ENCODE measurements around the gene LNX2. TPM values are rescaled to one million over a fixed set of nuclear protein-coding genes. Genes with fewer than 3 reads are reported as not detected.

LNX2 gene
- total RNA-seq, 2 experiments from 2014 or later, result 4.5 to 4.6 TPM

DNA sequence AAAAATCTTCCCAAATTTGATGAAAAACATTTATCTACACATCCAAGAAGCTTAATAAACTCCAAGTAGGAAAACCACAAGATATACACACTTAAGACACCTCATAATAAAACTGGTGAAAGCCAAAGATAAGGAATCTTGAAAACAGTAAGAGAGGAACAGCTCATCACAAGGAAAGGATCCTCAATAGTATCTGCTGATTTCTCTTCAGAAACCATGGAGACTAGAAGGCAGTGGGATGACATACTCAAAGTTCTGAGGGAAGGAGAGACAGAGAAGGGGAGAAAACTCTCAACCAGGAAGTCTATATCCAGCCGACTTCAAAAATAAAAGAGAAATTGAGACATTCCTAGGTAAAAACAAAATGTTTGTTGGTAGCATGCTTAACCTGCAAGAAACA is 45.7 kb downstream of the LNX2 start:
- Mint-ChIP-seq H3K36me3 (ENCODE audit: low read depth) (peaks cover 13% of the 10 kb centered on the region), H3K27me3 (no peaks in the 10 kb centered on the region), H3K4me3 (no peak overlapping the region), H3K27ac (no peak overlapping the region), H3K4me1 (ENCODE audit: low read depth) (peaks cover 18% of the 10 kb centered on the region), H3K9me3 (no peaks in the 10 kb centered on the region)
- ATAC-seq, result no peak
- ChIA-PET CTCF (no interaction called here), POLR2A (no interaction called here)
- intact Hi-C loops (cut with micrococcal nuclease), result no loop called here
- no peak for DNase-seq
- TF ChIP-seq, protein P1, sequence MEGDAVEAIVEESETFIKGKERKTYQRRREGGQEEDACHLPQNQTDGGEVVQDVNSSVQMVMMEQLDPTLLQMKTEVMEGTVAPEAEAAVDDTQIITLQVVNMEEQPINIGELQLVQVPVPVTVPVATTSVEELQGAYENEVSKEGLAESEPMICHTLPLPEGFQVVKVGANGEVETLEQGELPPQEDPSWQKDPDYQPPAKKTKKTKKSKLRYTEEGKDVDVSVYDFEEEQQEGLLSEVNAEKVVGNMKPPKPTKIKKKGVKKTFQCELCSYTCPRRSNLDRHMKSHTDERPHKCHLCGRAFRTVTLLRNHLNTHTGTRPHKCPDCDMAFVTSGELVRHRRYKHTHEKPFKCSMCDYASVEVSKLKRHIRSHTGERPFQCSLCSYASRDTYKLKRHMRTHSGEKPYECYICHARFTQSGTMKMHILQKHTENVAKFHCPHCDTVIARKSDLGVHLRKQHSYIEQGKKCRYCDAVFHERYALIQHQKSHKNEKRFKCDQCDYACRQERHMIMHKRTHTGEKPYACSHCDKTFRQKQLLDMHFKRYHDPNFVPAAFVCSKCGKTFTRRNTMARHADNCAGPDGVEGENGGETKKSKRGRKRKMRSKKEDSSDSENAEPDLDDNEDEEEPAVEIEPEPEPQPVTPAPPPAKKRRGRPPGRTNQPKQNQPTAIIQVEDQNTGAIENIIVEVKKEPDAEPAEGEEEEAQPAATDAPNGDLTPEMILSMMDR (IDR thresholded peaks at IDR 0.05), result no peak

DNA sequence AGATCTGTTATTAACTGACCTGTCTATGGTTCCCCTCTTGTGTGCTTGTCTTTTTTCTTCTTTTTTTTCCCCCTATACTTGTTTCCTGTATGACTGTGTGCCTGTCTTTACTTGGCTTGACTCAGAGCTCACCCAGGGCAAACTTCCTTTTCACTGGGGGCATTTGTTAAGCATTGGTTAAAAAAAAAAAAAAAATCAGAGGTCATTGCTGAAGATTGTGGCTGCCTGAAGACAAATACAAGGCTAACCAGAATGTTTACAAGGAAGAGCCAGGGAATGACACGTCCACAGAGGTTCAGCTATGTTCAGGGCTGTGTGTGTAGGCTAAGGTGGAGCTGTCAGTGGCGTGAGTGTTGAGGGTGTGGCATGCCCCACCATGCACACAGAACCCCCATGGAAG is 47.1 kb downstream of the LNX2 start:
- TF ChIP-seq, protein P1 (IDR thresholded peaks at IDR 0.05), result no peak
- Mint-ChIP-seq H3K4me1 (ENCODE audit: low read depth) (peaks cover 18% of the 10 kb centered on the region), H3K27me3 (no peaks in the 10 kb centered on the region), H3K27ac (peak overlapping the region; percentile 51), H3K4me3 (no peak overlapping the region), H3K9me3 (no peaks in the 10 kb centered on the region), H3K36me3 (ENCODE audit: low read depth) (peaks cover 21% of the 10 kb centered on the region)
- intact Hi-C loops (cut with micrococcal nuclease), result no loop called here
- DNase-seq (no peak), ATAC-seq (peak; percentile 61)
- ChIA-PET CTCF (interaction anchor here (1.0 kb wide), 2 partner anchors 25 to 257 kb away, joined by 3 read pairs; no protein-coding TSS in a partner anchor), POLR2A (interaction anchor here (0.7 kb wide), 1 partner anchor 95 kb away, joined by 5 read pairs; no protein-coding TSS in a partner anchor)

DNA sequence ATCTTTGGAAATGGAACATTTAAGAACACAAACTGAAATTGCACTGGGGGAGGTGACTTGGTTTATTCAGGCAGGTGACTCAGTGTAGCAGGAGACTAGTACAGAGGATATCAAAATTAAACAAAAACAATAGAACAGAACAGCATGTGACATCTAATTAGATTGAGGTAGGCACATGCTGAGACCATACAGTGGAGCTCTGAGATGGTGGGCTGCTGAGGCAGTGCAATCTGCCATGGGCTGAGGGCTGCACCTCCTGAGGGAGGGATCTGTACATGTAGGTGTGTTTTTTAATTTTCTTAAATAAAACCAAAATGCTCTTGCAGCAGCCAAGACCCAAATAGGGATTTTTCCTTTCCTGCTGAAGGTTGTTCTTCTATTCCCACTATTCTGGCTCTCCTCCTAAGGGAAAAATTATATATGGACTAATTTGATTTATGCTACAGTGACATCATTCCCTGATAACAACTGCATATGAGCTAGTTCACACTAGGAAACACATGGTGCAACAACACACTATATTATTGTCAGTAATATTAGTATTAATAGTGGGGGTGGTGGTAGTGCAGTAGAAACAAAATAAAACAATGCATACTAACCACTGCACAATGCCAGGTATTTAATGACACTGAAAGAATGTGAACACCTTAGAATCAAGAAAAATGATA is 48.0 kb downstream of the LNX2 start:
- ChIA-PET POLR2A (no interaction called here), CTCF (interaction anchor here (1.0 kb wide), 1 partner anchor 258 kb away, joined by 3 read pairs; no protein-coding TSS in a partner anchor)
- intact Hi-C loops (cut with micrococcal nuclease), result no loop called here
- H3K4me3 Mint-ChIP-seq, result no peak overlapping the region
- H3K4me1 Mint-ChIP-seq (ENCODE audit: low read depth), result peaks cover 17% of the 10 kb centered on the region
- no peak overlapping the region for H3K27ac Mint-ChIP-seq
- no peaks in the 10 kb centered on the region for H3K27me3 Mint-ChIP-seq
- peaks cover 20% of the 10 kb centered on the region for H3K36me3 Mint-ChIP-seq (ENCODE audit: low read depth)
- no peaks in the 10 kb centered on the region for H3K9me3 Mint-ChIP-seq
- DNase-seq (no peak), ATAC-seq (no peak)
- TF ChIP-seq, protein P1 (IDR thresholded peaks at IDR 0.05), result no peak

DNA sequence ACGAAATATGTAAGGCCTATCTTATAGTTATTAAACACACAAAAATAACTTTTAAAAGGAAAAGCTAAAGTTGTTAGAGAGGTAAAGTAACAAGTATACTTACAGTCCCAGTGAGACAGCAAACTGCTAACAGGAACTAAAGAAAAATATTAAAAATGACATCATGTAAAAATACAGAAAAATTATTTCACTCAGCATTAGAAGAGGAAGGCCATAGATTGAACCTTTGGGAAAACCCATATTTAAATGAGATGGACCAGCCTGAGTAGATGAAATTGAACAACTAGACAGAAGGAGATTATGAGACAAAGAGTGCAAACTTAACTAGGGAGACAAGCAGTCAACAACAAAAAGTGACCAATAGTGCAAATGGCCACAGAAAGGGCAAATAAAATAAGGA is 49.4 kb downstream of the LNX2 start:
- Mint-ChIP-seq H3K4me1 (ENCODE audit: low read depth) (peaks cover 17% of the 10 kb centered on the region), H3K4me3 (no peak overlapping the region), H3K36me3 (ENCODE audit: low read depth) (peaks cover 18% of the 10 kb centered on the region), H3K9me3 (no peaks in the 10 kb centered on the region), H3K27ac (no peak overlapping the region), H3K27me3 (no peaks in the 10 kb centered on the region)
- ChIA-PET POLR2A (no interaction called here), CTCF (no interaction called here)
- intact Hi-C loops (cut with micrococcal nuclease), result no loop called here
- ATAC-seq (no peak), DNase-seq (no peak)
- TF ChIP-seq, protein P1 (IDR thresholded peaks at IDR 0.05), result no peak

DNA sequence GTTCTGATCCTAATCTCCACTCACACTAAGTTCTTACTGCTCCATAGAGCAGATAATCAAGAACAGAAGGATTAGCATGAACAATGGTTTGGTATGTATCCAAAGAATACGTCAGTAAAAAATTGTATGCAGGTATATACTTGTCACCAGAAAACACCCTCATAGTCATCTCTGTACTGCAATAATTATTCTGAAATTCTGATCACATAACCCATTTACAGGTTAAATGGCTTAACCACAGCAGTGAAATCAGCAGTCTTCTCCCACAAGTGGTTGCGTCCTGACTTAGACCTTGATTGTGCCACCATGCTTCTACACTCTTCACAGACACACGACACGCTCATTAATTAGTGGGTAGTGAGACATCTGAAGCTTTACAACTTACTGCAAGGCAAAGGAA is 50.9 kb downstream of the LNX2 start:
- ATAC-seq (no peak), DNase-seq (no peak)
- Mint-ChIP-seq H3K9me3 (no peaks in the 10 kb centered on the region), H3K4me3 (no peak overlapping the region), H3K27ac (no peak overlapping the region), H3K4me1 (ENCODE audit: low read depth) (peaks cover 15% of the 10 kb centered on the region), H3K36me3 (ENCODE audit: low read depth) (peaks cover 13% of the 10 kb centered on the region), H3K27me3 (no peaks in the 10 kb centered on the region)
- intact Hi-C loops (cut with micrococcal nuclease), result no loop called here
- ChIA-PET POLR2A (no interaction called here), CTCF (no interaction called here)
- TF ChIP-seq, protein P1 (IDR thresholded peaks at IDR 0.05), result no peak
